ENCODE results near the gene MEFV. TPM values are rescaled to one million over a fixed set of nuclear protein-coding genes. Genes with fewer than 3 reads are reported as not detected.

The MEFV gene
- total and polyA plus RNA-seq, 2 of the 13 experiments (the other 11 are each of a cell fraction or from before 2014, with no cell fraction given), result 0.22 TPM; not detected in 1

DNA sequence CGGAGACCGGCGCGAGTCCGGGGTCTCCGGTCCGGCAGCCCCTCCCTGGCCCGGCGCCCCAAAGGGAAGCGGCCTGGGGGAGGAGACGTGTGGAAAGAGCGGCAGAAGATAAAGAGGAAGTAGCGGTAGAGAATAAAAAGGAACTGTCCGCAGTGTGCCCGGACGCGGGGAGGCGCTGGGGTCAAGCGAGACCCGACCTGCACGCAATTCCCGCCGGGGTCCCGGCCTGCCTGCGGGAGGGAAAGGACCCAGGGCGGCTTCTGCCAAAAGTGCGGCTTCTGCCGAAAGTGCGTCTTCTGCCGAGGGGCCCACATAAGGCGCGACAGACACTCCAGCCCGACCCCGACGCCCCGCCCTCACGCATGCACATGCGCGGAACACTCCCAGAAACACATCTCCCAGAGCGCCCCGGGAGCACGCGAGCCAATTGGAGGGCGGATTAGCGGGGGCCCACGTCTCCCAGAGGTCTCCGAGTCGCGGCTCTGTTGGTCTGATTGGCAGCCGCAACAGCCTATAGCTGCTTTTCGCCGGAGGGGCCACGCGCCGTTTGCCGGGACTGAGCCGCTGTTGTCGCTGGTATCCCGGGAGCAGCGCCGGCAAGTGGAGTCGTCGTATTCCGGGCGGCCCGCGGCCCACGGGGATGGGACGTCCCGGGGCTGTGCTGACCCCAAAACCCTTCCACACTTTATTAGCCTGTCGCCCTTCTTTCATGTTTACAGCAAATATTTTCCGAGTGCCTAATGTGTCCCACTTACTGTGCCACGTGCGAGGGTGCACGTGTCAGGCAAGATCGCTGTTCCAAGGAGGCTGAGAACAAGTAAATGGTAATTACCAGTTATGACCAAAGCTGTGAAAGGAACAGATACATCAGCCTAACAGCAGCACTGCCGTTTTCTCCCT lies 8.0 kb upstream of the MEFV start (continued):
- TF ChIP-seq NR2C2 (CRISPR knock-in tag; IDR thresholded peaks at IDR 0.05; ENCODE audit: borderline replicate concordance), result peak; percentile 73; the same call in 1 of the 2 replicates
- peak; percentile 77 for TF ChIP-seq PHF8 (CRISPR knock-in tag; IDR thresholded peaks at IDR 0.05)
- no peak for TF ChIP-seq ZNF75D (CRISPR knock-in tag; IDR thresholded peaks at IDR 0.05; ENCODE audit: borderline replicate concordance)
- TF ChIP-seq CENPX (CRISPR knock-in tag; IDR thresholded peaks at IDR 0.05), result no peak
- no peak; the same call in 1 of the 2 replicates for TF ChIP-seq ZNF547 (CRISPR knock-in tag; IDR thresholded peaks at IDR 0.05)
- peak; percentile 66 for TF ChIP-seq SP4 (CRISPR knock-in tag; IDR thresholded peaks at IDR 0.05)
- TF ChIP-seq, protein P1, sequence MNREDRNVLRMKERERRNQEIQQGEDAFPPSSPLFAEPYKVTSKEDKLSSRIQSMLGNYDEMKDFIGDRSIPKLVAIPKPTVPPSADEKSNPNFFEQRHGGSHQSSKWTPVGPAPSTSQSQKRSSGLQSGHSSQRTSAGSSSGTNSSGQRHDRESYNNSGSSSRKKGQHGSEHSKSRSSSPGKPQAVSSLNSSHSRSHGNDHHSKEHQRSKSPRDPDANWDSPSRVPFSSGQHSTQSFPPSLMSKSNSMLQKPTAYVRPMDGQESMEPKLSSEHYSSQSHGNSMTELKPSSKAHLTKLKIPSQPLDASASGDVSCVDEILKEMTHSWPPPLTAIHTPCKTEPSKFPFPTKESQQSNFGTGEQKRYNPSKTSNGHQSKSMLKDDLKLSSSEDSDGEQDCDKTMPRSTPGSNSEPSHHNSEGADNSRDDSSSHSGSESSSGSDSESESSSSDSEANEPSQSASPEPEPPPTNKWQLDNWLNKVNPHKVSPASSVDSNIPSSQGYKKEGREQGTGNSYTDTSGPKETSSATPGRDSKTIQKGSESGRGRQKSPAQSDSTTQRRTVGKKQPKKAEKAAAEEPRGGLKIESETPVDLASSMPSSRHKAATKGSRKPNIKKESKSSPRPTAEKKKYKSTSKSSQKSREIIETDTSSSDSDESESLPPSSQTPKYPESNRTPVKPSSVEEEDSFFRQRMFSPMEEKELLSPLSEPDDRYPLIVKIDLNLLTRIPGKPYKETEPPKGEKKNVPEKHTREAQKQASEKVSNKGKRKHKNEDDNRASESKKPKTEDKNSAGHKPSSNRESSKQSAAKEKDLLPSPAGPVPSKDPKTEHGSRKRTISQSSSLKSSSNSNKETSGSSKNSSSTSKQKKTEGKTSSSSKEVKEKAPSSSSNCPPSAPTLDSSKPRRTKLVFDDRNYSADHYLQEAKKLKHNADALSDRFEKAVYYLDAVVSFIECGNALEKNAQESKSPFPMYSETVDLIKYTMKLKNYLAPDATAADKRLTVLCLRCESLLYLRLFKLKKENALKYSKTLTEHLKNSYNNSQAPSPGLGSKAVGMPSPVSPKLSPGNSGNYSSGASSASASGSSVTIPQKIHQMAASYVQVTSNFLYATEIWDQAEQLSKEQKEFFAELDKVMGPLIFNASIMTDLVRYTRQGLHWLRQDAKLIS (CRISPR knock-in tag; IDR thresholded peaks at IDR 0.05), result no peak
- no peak for TF ChIP-seq ZFP36L1 (CRISPR knock-in tag; IDR thresholded peaks at IDR 0.05)
- TF ChIP-seq ZNF136 (CRISPR knock-in tag; IDR thresholded peaks at IDR 0.05; ENCODE audit: low read depth), result 0 out of 2 replicates have a peak, but pooled peaks have one; percentile 77
- TF ChIP-seq WIZ (CRISPR knock-in tag; IDR thresholded peaks at IDR 0.05), result 0 out of 2 replicates have a peak, but pooled peaks have one; percentile 58
- TF ChIP-seq RNF2 (conservative IDR thresholded peaks at IDR 0.05; ENCODE audit: low read depth), result peak; percentile 95
- TF ChIP-seq, protein P2, sequence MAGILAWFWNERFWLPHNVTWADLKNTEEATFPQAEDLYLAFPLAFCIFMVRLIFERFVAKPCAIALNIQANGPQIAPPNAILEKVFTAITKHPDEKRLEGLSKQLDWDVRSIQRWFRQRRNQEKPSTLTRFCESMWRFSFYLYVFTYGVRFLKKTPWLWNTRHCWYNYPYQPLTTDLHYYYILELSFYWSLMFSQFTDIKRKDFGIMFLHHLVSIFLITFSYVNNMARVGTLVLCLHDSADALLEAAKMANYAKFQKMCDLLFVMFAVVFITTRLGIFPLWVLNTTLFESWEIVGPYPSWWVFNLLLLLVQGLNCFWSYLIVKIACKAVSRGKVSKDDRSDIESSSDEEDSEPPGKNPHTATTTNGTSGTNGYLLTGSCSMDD (CRISPR knock-in tag; IDR thresholded peaks at IDR 0.05), result no peak
- no peak for TF ChIP-seq NR2F1 (CRISPR knock-in tag; IDR thresholded peaks at IDR 0.05)
- TF ChIP-seq ZNF570 (CRISPR knock-in tag; IDR thresholded peaks at IDR 0.05; ENCODE audit: borderline replicate concordance), result no peak
- TF ChIP-seq GTF2F1 (IDR thresholded peaks at IDR 0.05; ENCODE audit: low read length), result no peak
- TF ChIP-seq, protein P3, sequence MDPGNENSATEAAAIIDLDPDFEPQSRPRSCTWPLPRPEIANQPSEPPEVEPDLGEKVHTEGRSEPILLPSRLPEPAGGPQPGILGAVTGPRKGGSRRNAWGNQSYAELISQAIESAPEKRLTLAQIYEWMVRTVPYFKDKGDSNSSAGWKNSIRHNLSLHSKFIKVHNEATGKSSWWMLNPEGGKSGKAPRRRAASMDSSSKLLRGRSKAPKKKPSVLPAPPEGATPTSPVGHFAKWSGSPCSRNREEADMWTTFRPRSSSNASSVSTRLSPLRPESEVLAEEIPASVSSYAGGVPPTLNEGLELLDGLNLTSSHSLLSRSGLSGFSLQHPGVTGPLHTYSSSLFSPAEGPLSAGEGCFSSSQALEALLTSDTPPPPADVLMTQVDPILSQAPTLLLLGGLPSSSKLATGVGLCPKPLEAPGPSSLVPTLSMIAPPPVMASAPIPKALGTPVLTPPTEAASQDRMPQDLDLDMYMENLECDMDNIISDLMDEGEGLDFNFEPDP (CRISPR knock-in tag; conservative IDR thresholded peaks at IDR 0.05), result peak; percentile 44; the same call in 1 of the 2 replicates
- TF ChIP-seq, protein P4, sequence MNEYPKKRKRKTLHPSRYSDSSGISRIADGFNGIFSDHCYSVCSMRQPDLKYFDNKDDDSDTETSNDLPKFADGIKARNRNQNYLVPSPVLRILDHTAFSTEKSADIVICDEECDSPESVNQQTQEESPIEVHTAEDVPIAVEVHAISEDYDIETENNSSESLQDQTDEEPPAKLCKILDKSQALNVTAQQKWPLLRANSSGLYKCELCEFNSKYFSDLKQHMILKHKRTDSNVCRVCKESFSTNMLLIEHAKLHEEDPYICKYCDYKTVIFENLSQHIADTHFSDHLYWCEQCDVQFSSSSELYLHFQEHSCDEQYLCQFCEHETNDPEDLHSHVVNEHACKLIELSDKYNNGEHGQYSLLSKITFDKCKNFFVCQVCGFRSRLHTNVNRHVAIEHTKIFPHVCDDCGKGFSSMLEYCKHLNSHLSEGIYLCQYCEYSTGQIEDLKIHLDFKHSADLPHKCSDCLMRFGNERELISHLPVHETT (CRISPR knock-in tag; conservative IDR thresholded peaks at IDR 0.05), result no peak
